GM18858 (cell line): ENCODE results near the gene EPHB1.

Experiments used
- ATAC-seq: cut with Tn5 transposase; IDR thresholded peaks from one replicate; pipeline ENCODE4 v1.9.1; 2021; ENCODE audit not compliant: unreplicated experiment

EPHB1 gene

GRCh38 chr3:134846911-134847317 is 51.9 kb downstream of the EPHB1 start:
- ATAC-seq: no peak

- ATAC-seq: no peak
Measured at GRCh38 chr3:134847349-134847748, 52.3 kb downstream of the EPHB1 start.

DNA sequence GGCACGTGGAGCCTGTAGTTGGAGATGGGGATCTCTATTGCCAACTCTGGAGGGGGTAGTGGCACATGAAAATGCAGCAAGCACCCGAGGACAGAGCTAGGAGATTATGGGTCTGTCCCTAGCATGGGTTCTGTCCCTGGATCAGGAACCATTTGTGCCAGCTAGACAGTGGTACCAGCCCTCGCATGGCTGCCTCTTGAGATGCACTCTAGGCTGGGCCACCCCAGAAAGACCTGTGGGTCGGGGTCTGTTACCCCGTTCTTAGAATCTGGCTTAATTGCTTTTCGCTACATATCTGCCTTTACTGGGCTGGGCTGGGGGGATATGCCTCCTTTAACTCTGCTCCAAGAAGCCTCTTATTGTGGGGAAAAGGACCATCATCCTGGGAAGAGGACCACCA is 54.5 kb downstream of the EPHB1 start:
- no peak for ATAC-seq

DNA sequence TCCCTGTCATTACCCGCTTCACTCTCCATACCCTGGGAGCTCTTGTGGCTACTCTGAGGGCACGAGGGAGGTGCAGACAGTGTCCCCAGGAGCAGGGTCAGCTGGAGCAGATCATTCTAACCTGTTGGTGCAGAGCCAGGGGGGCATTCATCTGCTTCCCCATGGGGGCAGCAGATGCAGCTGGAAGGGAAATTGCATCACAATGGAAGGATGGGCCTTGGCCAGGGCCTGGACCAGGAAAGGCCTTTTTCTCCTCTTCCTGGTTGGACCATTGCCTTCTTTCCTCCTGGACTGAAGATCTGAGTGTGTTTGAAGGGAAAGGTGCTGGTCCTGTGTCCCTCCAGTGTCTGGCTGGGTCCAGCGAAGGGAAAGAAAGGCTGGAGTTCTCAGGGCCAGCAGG is 55.7 kb downstream of the EPHB1 start:
- ATAC-seq: no peak

DNA sequence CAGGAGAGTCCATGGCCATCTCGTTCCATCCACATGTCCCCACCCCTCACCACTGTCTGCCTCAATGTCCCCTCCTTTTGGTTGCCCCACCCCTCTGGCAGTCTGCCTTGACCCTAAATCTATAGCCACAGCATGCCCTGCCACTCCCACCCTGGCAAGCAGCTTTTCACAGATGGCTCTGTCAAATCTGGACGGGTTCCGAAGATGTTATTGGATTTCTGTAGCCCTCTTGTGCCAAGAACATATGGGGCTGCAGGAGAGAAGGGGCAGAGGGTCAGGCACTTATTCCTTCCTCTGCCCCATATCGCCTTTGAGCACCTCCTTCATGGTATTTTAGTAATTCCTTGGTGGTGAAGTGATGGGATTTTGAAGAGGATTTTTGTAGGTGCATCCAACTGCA is 57.1 kb downstream of the EPHB1 start:
- no peak for ATAC-seq

DNA sequence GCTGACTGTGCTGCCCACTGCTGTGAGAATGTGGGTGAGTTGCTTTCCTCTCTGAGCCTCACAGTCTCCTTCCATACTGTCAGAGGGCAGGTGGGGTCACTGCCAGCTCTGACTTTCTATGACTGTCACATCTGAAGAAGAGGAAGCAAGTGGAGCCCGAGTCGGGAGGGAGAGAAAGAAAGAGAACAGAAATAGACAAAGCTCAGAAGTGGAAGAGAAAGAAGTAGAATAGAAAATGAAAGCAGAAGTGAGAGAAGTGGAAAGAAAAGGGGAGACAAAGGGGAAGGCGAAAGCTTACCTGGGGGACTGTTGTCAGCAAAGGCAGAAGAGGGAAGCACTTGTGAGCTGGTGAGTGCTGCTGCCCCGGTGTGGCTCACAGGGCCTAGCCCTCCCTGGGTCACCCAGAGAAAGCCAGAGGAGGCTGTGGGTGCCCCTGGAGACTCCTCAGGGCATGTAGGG is 57.9 kb downstream of the EPHB1 start:
- peak; percentile 97 for ATAC-seq

- no peak for ATAC-seq
Measured at GRCh38 chr3:134854254-134854653, 59.2 kb downstream of the EPHB1 start.

DNA sequence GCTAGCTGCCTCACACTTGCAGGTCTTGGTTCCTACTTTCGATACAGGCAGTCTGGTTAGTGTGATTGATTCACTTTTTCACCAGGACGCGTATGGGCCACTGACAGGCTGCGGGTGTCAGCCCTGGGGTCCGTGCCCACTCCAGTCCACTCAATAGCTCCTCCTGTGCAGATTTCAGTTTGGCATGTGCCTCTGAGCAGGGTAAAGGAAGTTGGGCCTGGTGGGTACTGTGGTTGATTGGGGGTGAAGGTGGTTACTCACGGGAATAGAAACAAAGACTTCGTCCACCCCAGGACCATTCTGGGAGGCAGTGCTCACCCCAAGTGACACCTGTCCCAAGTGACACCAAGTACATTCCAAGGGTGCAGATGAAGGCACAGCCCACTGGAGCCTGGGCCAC is 62.3 kb downstream of the EPHB1 start:
- no peak for ATAC-seq

DNA sequence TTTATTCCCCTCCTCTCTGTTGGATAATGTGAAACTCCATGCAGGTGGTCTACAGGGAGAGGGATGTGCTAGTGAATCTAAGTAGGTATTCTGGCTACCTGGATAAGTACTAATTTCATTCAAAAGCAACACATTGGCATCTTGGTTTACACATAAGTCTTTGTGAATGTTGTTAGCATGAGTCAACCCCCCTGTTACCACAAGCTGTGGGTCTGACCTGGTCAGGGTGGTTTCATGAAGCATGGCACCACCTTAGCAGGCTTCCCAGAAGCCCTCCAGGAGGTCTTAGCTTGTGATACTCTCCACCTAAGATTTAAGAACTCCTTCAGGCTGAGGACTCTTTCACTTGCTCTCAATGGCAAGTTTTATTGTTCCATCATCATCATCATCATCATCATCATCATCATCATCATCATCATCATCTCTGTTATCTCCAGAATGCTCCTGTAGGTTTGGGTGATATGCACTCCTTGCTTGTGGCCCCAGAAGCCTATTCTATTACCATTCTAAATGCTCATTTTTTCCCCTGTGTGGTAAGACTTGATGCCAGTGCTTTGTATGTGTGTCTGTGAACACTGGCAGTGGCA is 62.8 kb downstream of the EPHB1 start:
- ATAC-seq: no peak

- no peak for ATAC-seq
Measured at GRCh38 chr3:134858441-134859035, 63.5 kb downstream of the EPHB1 start.

DNA sequence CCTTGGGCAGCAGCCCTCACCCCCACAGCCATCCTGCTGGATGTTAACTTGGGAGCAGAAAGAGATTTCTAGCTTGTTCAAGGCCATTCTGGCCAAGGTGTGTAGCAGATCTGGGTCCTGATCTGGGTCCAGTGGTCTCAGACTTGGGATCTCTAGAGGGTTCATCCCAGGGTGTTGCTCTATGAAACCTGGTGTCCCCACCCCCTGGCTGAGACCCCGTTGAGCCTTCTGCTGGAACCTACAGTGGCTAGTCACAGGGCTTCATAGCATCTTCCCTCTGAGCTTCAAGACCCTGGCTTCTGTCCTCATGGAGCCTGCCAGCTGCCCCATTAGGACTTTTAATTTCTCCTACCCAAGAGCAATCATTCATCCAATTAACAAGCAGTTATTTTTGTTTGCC is 64.3 kb downstream of the EPHB1 start:
- ATAC-seq: no peak

DNA sequence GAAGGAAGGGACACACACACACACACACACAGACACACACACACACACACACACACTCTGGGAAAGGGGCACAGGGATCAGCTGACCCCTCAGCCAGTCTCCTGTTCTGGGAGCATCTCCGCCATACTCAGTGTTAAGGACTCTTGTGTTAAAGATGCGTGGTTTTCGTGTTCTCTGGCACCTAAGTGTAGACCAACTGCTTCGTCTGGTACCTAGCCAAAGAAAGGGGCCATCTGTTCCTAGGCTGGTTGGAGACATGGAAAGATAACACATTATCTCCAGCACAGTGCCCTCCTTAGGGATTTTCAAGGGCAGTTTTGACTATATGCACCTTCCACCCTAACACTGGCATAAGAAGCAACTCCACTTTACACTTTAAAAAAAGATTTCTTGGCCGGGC is 65.1 kb downstream of the EPHB1 start:
- ATAC-seq: no peak

DNA sequence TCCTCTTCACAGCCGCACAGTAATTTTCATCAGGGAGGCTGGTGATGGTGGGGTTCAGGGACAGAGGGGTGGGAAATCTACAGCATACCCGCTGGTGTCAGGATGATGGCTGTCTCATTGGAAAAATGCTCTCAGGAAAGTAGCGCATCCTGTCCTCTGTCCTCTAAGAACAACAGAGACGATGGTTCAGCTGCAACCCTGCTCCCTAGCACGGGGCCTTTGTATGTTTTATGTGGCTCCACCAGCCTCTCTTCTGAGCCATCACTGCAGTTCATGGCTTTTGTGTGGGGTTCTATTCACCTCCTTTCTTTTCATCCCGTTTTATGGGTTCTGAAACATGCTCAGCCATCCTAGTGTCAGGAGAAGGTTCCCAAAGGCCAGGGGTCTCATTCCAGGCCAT is 68.9 kb downstream of the EPHB1 start:
- no peak for ATAC-seq

GRCh38 chr3:134864636-134865035 is 69.6 kb downstream of the EPHB1 start:
- ATAC-seq: no peak

GRCh38 chr3:134867277-134867676 is 72.2 kb downstream of the EPHB1 start:
- no peak for ATAC-seq

- ATAC-seq: no peak
Measured at GRCh38 chr3:134869153-134869726, 74.2 kb downstream of the EPHB1 start.

DNA sequence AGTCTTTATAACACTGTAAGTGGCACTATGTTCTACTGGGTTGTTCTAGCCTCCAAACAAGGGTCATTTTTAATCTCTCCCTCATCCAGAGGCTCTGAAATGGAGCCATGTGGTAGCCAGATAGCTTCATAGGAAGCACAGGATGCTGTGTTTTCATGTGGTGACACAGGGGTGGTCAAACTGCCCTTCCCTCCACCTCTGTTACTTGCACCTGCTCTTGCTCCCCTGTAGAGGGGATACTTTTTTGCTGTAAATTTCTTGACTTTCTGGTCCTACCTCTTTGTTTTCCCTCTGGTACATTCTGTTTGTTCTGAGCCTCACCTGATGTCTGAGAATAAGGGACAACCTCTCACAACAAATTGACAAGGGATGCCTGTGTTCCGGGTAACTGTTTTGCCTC is 76.8 kb downstream of the EPHB1 start:
- no peak for ATAC-seq

- ATAC-seq: no peak
Measured at GRCh38 chr3:134872440-134873388, 77.7 kb downstream of the EPHB1 start.

DNA sequence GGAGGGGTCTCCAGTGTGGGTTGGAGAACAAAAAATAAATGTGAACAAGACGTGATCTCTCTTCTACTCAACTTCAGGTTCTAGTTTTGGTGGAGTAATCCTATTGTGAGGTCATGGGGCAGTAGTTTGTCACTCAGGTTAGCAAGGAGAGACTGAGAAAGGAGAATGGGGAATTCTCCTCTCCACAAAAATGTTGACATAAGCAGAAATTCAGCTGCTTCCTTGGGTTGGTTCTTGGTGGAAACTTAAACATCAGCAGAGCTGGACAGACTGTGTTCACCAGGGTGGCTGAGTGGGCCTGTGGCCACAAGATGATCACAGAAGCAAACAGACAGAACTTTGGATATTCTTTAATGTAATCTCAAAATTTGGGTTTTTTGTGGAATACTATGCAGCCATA is 78.7 kb downstream of the EPHB1 start:
- ATAC-seq: no peak

- ATAC-seq: no peak
Measured at GRCh38 chr3:134874737-134875413, 79.8 kb downstream of the EPHB1 start.

- ATAC-seq: no peak
Measured at GRCh38 chr3:134876836-134877235, 81.8 kb downstream of the EPHB1 start.
